NCI-H187 treated with DMSO at 0.1 percent for 48 hours (cell line): Measurements from ENCODE around the gene GNA12.

Source experiments
- DNase-seq: peaks from one replicate; lab custom pipeline; 2025; lab: John Stamatoyannopoulos, UW

Gene GNA12

GRCh38 chr7:2802504-2803341 lies 41.4 kb downstream of the GNA12 start:
- no peak for DNase-seq

- no peak for DNase-seq
Measured at GRCh38 chr7:2802101-2802500, 42.0 kb downstream of the GNA12 start.

GRCh38 chr7:2800931-2801688 lies 43.0 kb downstream of the GNA12 start:
- DNase-seq: no peak

GRCh38 chr7:2800220-2800930 lies 43.7 kb downstream of the GNA12 start:
- DNase-seq: no peak

GRCh38 chr7:2799253-2799652 lies 44.9 kb downstream of the GNA12 start:
- no peak for DNase-seq

- no peak for DNase-seq
Measured at GRCh38 chr7:2798669-2799068, 45.4 kb downstream of the GNA12 start.

- no peak for DNase-seq
Measured at GRCh38 chr7:2796358-2797352, 47.5 kb downstream of the GNA12 start.

GRCh38 chr7:2795906-2796305 lies 48.2 kb downstream of the GNA12 start:
- DNase-seq: no peak

GRCh38 chr7:2794836-2795636 lies 49.1 kb downstream of the GNA12 start:
- no peak for DNase-seq

GRCh38 chr7:2792856-2793487 lies 51.1 kb downstream of the GNA12 start:
- DNase-seq: no peak

GRCh38 chr7:2792235-2792634 lies 51.9 kb downstream of the GNA12 start:
- DNase-seq: no peak

GRCh38 chr7:2791390-2791789 lies 52.7 kb downstream of the GNA12 start:
- DNase-seq: no peak

- no peak for DNase-seq
Measured at GRCh38 chr7:2787251-2787951, 56.7 kb downstream of the GNA12 start.

- no peak for DNase-seq
Measured at GRCh38 chr7:2786607-2787116, 57.4 kb downstream of the GNA12 start.

GRCh38 chr7:2785071-2785500 lies 59.0 kb downstream of the GNA12 start:
- no peak for DNase-seq

- DNase-seq: no peak
Measured at GRCh38 chr7:2782565-2782964, 61.5 kb downstream of the GNA12 start.

- DNase-seq: no peak
Measured at GRCh38 chr7:2782121-2782520, 62.0 kb downstream of the GNA12 start.

GRCh38 chr7:2781636-2782035 lies 62.5 kb downstream of the GNA12 start:
- DNase-seq: no peak

GRCh38 chr7:2779051-2779450 lies 65.1 kb downstream of the GNA12 start:
- no peak for DNase-seq
